Epithelial cell of umbilical artery (primary cell): ENCODE data around the gene C10orf67. TPM values are rescaled to one million over a fixed set of nuclear protein-coding genes. Genes with fewer than 3 reads are reported as not detected.

ENCODE experiments used
- total RNA-seq: library from RNA; depleted of rRNA; stranded (reverse); fragments of >200 nt; gene quantifications from 2 replicates; pipeline ENCODE4 v1.2.3, GENCODE V29; 2014

C10orf67 gene
- total RNA-seq = under 0.01 TPM in 1 of 2 replicates, not detected in the other

GRCh38 chr10:23344241-23344841 is at the start of gene C10orf67:
TSS of gene C10orf67 (minus strand) at chr10:23344797. CDS start at chr10:23344774, 23 bp downstream.

GRCh38 chr10:23191764-23192711 is 152.6 kb downstream of the C10orf67 start, which contains the start of gene PTF1A:
TSS of gene PTF1A (plus strand) at chr10:23192312. CDS start at chr10:23192531, 219 bp downstream.

Other genes starting within 250 kb of the C10orf67 start
- gene MSRB2, start 249.2 kb downstream of the C10orf67 start, total RNA-seq = 11.0 and 13.5 TPM in 2 replicates
- not detected in 2 replicates for gene PTF1A, start 152.5 kb downstream of the C10orf67 start, total RNA-seq
- gene OTUD1, start 94.3 kb upstream of the C10orf67 start, total RNA-seq = 4.2 and 7.9 TPM in 2 replicates